ENCODE measurements around the gene PCGF1.
A peak's percentile ranks its signal among the peaks of the same experiment; 100 is the strongest.

Gene PCGF1

GRCh38 chr2:74511104-74511989 lies 3.9 kb upstream of the PCGF1 start:
- Histone ChIP-seq H3K9me3 (ENCODE audit: control insufficient read depth, insufficient read depth, low read length) (no peaks in the 10 kb centered on the region), H3K27ac (ENCODE audit: low read depth, low read length) (no peak overlapping the region), H3K4me2 (ENCODE audit: low read length) (no peak overlapping the region), H3K27me3 (ENCODE audit: control insufficient read depth, low read length) (peaks cover 42% of the 10 kb centered on the region), H3K79me2 (ENCODE audit: control insufficient read depth, low read length) (peaks cover 7% of the 10 kb centered on the region), H3K4me3 (ENCODE audit: low read length) (no peak overlapping the region), H3K36me3 (ENCODE audit: control insufficient read depth, low read length) (peaks cover 3% of the 10 kb centered on the region), H4K20me1 (ENCODE audit: control insufficient read depth, insufficient read depth, low read depth, low read length) (no peaks in the 10 kb centered on the region), H3K9me2 (replicated peaks; ENCODE audit: control insufficient read depth, low read length) (no peaks in the 10 kb centered on the region), H3K4me1 (ENCODE audit: control insufficient read depth, low read length) (peaks cover 30% of the 10 kb centered on the region), H3F3A (ENCODE audit: control insufficient read depth, insufficient read depth) (0 out of 2 replicates have a peak, but pooled peaks cover 3% of the 10 kb centered on the region)
- TF ChIP-seq CTCF (IDR thresholded peaks at IDR 0.05; ENCODE audit: low read depth, low read length, poor library complexity, severe bottlenecking): no peak
- TF ChIP-seq EZH2phosphoT487 (IDR thresholded peaks at IDR 0.05; ENCODE audit: borderline replicate concordance, low read length): no peak

- Histone ChIP-seq H4K20me1 (ENCODE audit: control insufficient read depth, insufficient read depth, low read depth, low read length) (no peaks in the 10 kb centered on the region), H3K9me2 (replicated peaks; ENCODE audit: control insufficient read depth, low read length) (no peaks in the 10 kb centered on the region), H3K9me3 (ENCODE audit: control insufficient read depth, insufficient read depth, low read length) (no peaks in the 10 kb centered on the region), H3K4me3 (ENCODE audit: low read length) (no peak overlapping the region), H3F3A (ENCODE audit: control insufficient read depth, insufficient read depth) (0 out of 2 replicates have a peak, but pooled peaks cover 3% of the 10 kb centered on the region), H3K79me2 (ENCODE audit: control insufficient read depth, low read length) (peaks cover 13% of the 10 kb centered on the region), H3K36me3 (ENCODE audit: control insufficient read depth, low read length) (peaks cover 11% of the 10 kb centered on the region), H3K27me3 (ENCODE audit: control insufficient read depth, low read length) (peaks cover 36% of the 10 kb centered on the region), H3K4me2 (ENCODE audit: low read length) (no peak overlapping the region), H3K27ac (ENCODE audit: low read depth, low read length) (no peak overlapping the region), H3K4me1 (ENCODE audit: control insufficient read depth, low read length) (peaks cover 39% of the 10 kb centered on the region)
- TF ChIP-seq CTCF (IDR thresholded peaks at IDR 0.05; ENCODE audit: low read depth, low read length, poor library complexity, severe bottlenecking): no peak
- TF ChIP-seq EZH2phosphoT487 (IDR thresholded peaks at IDR 0.05; ENCODE audit: borderline replicate concordance, low read length): no peak
Observed at GRCh38 chr2:74510272-74510671, 2.8 kb upstream of the PCGF1 start.

- no peak for TF ChIP-seq CTCF (IDR thresholded peaks at IDR 0.05; ENCODE audit: low read depth, low read length, poor library complexity, severe bottlenecking)
- TF ChIP-seq EZH2phosphoT487 (IDR thresholded peaks at IDR 0.05; ENCODE audit: borderline replicate concordance, low read length): no peak
- no peaks in the 10 kb centered on the region for H3K9me2 ChIP-seq (replicated peaks; ENCODE audit: control insufficient read depth, low read length)
- H4K20me1 ChIP-seq (ENCODE audit: control insufficient read depth, insufficient read depth, low read depth, low read length): no peaks in the 10 kb centered on the region
- peaks cover 34% of the 10 kb centered on the region for H3K4me1 ChIP-seq (ENCODE audit: control insufficient read depth, low read length)
- no peaks in the 10 kb centered on the region for H3K9me3 ChIP-seq (ENCODE audit: control insufficient read depth, insufficient read depth, low read length)
- peaks cover 13% of the 10 kb centered on the region for H3K79me2 ChIP-seq (ENCODE audit: control insufficient read depth, low read length)
- peak overlapping the region; percentile 71 for H3K4me2 ChIP-seq (ENCODE audit: low read length)
- 0 out of 2 replicates have a peak, but pooled peaks cover 3% of the 10 kb centered on the region for H3F3A ChIP-seq (ENCODE audit: control insufficient read depth, insufficient read depth)
- peak overlapping the region; percentile 86 for H3K27ac ChIP-seq (ENCODE audit: low read depth, low read length)
- H3K27me3 ChIP-seq (ENCODE audit: control insufficient read depth, low read length): peaks cover 19% of the 10 kb centered on the region
- H3K36me3 ChIP-seq (ENCODE audit: control insufficient read depth, low read length): peaks cover 14% of the 10 kb centered on the region
- peak overlapping the region; percentile 97 for H3K4me3 ChIP-seq (ENCODE audit: low read length)
Observed at GRCh38 chr2:74507926-74508520, 528 bp upstream of the PCGF1 start.
